ENCODE measurements around the gene CGB5.
A peak's percentile ranks its signal among the peaks of the same experiment; 100 is the strongest.

CGB5 gene

GRCh38 chr19:49059053-49059452 is 15.4 kb downstream of the CGB5 start:
- no peak for DNase-seq

- no peak for DNase-seq
These were observed 17.4 kb downstream of the CGB5 start for GRCh38 chr19:49061000-49061399.

DNA sequence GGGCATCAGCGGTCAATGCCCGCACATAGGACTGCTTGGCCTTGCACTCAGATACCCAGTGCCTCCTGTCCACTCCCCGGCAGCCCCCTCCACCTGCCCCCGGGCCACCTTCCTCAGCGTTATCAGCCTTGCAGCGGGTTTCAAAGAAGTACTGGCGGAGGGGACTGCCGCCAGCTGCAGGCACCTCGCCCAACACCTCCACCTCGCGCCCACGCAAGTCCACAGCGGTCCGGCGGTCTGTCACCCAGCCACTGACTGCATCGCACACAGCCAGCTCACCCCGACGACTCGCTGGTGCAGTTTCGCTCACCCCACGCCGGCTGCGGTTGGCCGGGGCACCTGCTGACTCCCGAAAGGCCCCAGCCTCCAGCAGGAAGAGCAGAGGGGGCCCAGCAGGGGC is 17.8 kb downstream of the CGB5 start:
- no peak for DNase-seq

- DNase-seq = no peak
These were observed 20.5 kb downstream of the CGB5 start for GRCh38 chr19:49064029-49064629.

- DNase-seq = no peak
These were observed 21.3 kb downstream of the CGB5 start, which contains the start of gene NTF4 for GRCh38 chr19:49064768-49065611. NTF4 (minus strand) TSS chr19:49064818; CDS start chr19:49061997, 2,821 bp downstream.

DNA sequence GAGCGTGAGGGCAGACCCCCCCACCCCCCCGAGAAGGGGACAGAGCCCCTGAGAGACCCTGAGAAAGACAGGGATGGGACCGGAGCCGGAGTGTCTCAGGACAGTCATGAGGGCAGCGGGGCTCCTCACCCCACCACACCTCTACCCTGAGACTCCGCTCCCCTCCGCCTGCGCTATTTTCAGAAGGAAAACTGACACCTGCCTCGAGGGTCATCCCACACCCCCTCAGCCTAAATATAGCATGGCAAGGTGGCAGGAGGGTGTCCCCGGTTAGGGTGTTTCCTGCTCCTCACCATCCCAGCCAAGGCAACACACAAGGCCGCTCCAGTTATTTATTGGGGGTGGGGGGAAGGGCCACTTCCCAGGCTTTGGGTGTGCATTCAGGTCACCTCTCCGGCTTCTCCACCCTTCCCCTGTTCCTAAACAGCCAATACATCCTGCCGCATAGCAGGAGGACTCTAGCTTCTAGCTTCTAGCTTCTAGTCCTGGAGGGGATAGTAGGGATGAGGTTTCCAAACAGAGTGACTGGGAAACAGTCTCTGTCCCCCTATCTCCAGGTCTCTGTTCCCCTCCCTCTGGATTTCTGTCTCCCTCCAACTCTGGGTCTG is 22.4 kb downstream of the CGB5 start:
- no peak for DNase-seq

- no peak for DNase-seq
These were observed 23.9 kb downstream of the CGB5 start for GRCh38 chr19:49067554-49067953.

GRCh38 chr19:49069026-49069425 is 25.4 kb downstream of the CGB5 start:
- no peak for DNase-seq

DNA sequence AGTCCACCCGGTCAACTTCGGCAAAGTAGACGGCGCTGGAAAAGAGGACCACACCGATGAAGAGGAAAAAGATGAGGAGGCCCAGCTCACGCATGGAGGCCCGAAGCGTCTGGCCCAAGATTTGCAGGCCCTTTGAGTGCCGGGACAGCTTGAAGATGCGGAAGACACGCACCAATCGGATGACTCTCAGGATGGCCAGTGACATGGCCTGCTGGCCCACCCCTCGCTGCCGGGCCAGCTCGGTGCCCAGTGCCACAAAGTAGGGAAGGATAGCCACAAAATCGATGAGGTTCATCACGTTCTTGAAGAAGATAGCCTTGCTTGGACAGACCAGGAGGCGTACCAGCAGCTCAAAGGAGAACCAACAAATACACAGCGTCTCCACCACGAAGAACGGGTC is 26.8 kb downstream of the CGB5 start:
- DNase-seq = no peak

GRCh38 chr19:49071860-49072547 is 28.4 kb downstream of the CGB5 start:
- no peak for DNase-seq

GRCh38 chr19:49073514-49074378 is 30.1 kb downstream of the CGB5 start:
- no peak for DNase-seq

- peak; percentile 33 for DNase-seq
These were observed 31.2 kb downstream of the CGB5 start for GRCh38 chr19:49074869-49075268.

GRCh38 chr19:49080392-49080791 is 36.7 kb downstream of the CGB5 start:
- no peak for DNase-seq

- DNase-seq = no peak
These were observed 37.6 kb downstream of the CGB5 start for GRCh38 chr19:49081273-49081672.

DNA sequence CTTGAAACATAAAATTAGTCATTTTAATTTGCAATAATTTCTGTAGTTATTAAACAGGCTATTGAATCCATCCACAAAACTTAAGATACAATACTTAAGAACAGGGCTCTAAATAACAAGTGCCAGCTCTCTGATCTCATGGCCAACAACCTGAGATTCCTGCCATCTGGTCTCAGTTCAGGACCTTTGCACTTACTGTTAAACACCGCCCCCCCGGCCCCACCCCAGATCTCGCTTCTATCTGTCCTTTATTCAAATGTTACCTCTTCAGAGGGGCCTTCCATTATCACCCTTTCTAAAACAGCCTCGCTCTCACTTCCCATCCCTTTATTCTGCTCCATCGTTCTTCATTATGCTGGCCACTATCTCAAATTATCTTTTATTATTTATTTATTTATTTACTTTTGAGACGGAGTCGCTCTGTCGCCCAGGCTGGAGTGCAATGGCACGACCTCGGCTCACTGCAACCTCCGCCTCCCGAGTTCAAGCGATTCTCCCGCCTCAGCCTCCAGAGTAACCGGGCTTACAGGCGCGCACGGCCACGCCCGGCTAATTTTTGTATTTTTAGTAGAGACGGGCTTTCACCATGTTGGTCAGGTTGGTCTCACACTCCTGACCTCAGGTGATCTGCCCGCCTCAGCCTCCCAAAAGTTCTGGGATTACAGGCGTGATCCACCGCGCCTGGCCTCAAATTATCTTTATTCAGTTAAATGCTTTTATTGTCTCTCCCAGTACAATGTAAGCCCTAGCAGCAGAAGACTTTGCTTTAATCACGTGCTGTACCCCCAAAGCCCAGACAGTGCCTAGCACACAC is 40.8 kb downstream of the CGB5 start:
- DNase-seq = no peak

GRCh38 chr19:49085020-49085867 is 41.6 kb downstream of the CGB5 start, which contains the start of gene SNRNP70:
SNRNP70 (plus strand) TSS chr19:49085451; CDS start chr19:49086415, 964 bp downstream.
- peak; percentile 100 for DNase-seq

DNA sequence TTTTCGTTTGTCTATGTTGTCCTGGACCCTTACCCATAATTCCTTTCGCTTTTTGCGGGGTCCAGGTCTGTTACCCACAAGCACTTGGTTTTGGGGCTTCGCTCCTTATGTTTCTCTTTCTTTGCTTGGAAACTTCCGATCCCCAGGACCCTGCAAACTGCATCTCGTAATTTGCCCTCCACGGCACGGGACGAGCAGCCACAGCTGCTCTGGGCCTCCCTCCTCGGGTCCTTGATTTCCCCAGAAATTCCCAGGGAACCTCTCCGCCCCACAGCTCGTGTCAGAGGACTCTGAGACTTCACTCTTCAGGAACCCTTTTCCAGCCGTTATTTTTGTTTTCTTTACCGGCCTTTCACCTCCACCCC is 42.2 kb downstream of the CGB5 start:
- no peak for DNase-seq

GRCh38 chr19:49086296-49086695 is 42.6 kb downstream of the CGB5 start:
- no peak for DNase-seq

DNA sequence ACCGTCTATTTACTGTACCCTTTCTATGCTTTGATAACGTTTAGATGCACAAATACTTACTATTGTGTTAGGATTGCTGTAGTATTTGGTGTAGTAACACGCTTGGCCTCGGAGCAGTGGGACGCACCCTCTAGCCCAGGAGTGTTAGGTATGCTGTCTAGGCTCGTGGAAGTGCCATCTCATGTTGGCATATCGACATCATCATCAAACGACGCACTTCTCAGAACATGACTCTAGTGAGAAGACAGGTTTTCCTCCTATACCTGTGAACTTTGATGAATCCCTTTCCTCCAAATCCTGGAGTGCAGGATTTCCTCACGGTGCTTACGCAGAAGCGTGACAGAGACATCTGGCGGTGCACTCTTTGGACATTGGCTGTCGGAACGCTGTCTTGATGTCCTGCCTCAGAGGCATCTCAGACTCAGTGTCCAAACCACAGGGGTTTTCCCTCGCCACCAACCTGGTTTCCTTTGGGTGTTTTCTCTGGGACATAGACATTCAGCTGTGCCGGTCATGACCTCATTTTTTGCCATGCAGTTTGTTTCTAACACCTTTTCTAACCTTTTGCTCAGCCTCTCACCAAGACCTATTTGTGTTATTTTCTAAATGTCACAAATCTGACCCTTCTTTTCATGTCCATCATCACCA is 47.9 kb downstream of the CGB5 start:
- DNase-seq = no peak

GRCh38 chr19:49092686-49093085 is 49.0 kb downstream of the CGB5 start:
- DNase-seq = no peak

Measured in suppressor macrophage treated with lipopolysaccharide for 4 hours (primary cell).